ENCODE data around the gene NUP35. TPM values are rescaled to one million over a fixed set of nuclear protein-coding genes. Genes with fewer than 3 reads are reported as not detected.
"Not testable (repeated sequence)": the region's sequence is repeated elsewhere in the genome, so short reads cannot be mapped to it uniquely, and the experiment has no call there.

NUP35 gene
- polyA plus RNA-seq, 2 of the 4 experiments (the other 2 are of a cell fraction) = 39.6 to 45.9 TPM

GRCh38 chr2:183166210-183166609 lies 42.0 kb downstream of the NUP35 start (continued):
- no peak for TF ChIP-seq REST (IDR thresholded peaks at IDR 0.05)

- FAIRE-seq, POLR2A ChIA-PET: not testable (repeated sequence)
Observed at GRCh38 chr2:183166976-183167375, 42.7 kb downstream of the NUP35 start.

GRCh38 chr2:183172220-183172887 lies 48.1 kb downstream of the NUP35 start:
- Histone ChIP-seq H3K4me3 (no peak overlapping the region), H3K9me3 (peaks cover 14% of the 10 kb centered on the region), H3K4me1 (no peaks in the 10 kb centered on the region), H3K27ac (no peak overlapping the region), H3K4me2 (no peak overlapping the region)
- peak in 1 of 2 experiments; percentile 22 for DNase-seq (ENCODE audit: low read depth in 1 of 2, low spot score in 1 of 2)
- no peak for TF ChIP-seq PHF8 (IDR thresholded peaks at IDR 0.05; ENCODE audit: borderline replicate concordance, low read depth)
- no peak for TF ChIP-seq KDM5A (IDR thresholded peaks at IDR 0.05)
- no peak for TF ChIP-seq RARB (CRISPR knock-in tag; IDR thresholded peaks at IDR 0.05)
- TF ChIP-seq POLR2A (IDR thresholded peaks at IDR 0.05; ENCODE audit: low read length) = no peak
- TF ChIP-seq ZFP36 (IDR thresholded peaks at IDR 0.05; ENCODE audit: borderline replicate concordance, partially characterized antibody) = no peak
- no peak for TF ChIP-seq EP300 (IDR thresholded peaks at IDR 0.05)
- no peak for TF ChIP-seq REST (IDR thresholded peaks at IDR 0.05)
- TF ChIP-seq FOXS1 (CRISPR knock-in tag; IDR thresholded peaks at IDR 0.05) = no peak
- TF ChIP-seq CBX2 (IDR thresholded peaks at IDR 0.05; ENCODE audit: borderline replicate concordance, low read depth) = no peak
- TF ChIP-seq PBX3 (IDR thresholded peaks at IDR 0.05) = no peak
- no peak for TF ChIP-seq KDM1A (IDR thresholded peaks at IDR 0.05; ENCODE audit: low read depth)
- TF ChIP-seq HMGXB4 (CRISPR knock-in tag; IDR thresholded peaks at IDR 0.05; ENCODE audit: borderline replicate concordance) = no peak
- no peak for TF ChIP-seq BCL3 (IDR thresholded peaks at IDR 0.05)
- TF ChIP-seq NR3C1 (IDR thresholded peaks at IDR 0.05) = no peak
- no peak for TF ChIP-seq CTCF (IDR thresholded peaks at IDR 0.05)
- TF ChIP-seq CBX8 (IDR thresholded peaks at IDR 0.05) = no peak
- no peak for TF ChIP-seq EHMT2 (IDR thresholded peaks at IDR 0.05; ENCODE audit: low read depth)
- no peak for TF ChIP-seq RCOR1 (IDR thresholded peaks at IDR 0.05; ENCODE audit: low read depth, low read length)
- POLR2A ChIA-PET = no interaction called here
- CTCF ChIA-PET = no interaction called here
- 95% methylated on average over 5 of the region's 6 CpGs for WGBS (ENCODE audit: missing lambda C conversion rate)
- ATAC-seq = peak; percentile 85 to 89
- no peak for FAIRE-seq

More at GRCh38 chr2:183166976-183167375, 42.7 kb downstream of the NUP35 start:
- H3K27ac ChIP-seq; H3K9me3 ChIP-seq; CTCF ChIA-PET; H3K4me2 ChIP-seq; H3K4me3 ChIP-seq; DNase-seq (ENCODE audit: low read depth in 1 of 2, low spot score in 1 of 2); ATAC-seq; H3K4me1 ChIP-seq: not testable (repeated sequence)
- 87% methylated on average over 5 of the region's 5 CpGs for WGBS (ENCODE audit: missing lambda C conversion rate)

Data from A549 (cell line).